MM.1S (cell line): ENCODE data around the gene MYH14.

Experiments
- DNase-seq: peaks from one replicate; pipeline ENCODE4 v3.0.0-alpha.2; 2015
- H2AFZ ChIP-seq: fragments of 300-600 bp; sonication (generic); 2 replicates; pipeline ENCODE4 v1.6.0; 2016; ENCODE audit warnings: antibody characterized with exemption, low read length
- H3F3A ChIP-seq: fragments of 300-600 bp; sonication (generic); 2 replicates; pipeline ENCODE4 v1.6.1; 2016; ENCODE audit warnings: mild to moderate bottlenecking, antibody characterized with exemption, low read length, moderate library complexity, mixed read lengths; ENCODE audit not compliant: insufficient read depth
- H3K27ac ChIP-seq: fragments of 300-600 bp; sonication (generic); 2 replicates; pipeline ENCODE4 v1.5.1; 2016; ENCODE audit warnings: mild to moderate bottlenecking, low read length
- H3K27me3 ChIP-seq: fragments of 300-600 bp; sonication (generic); replicated peaks from 2 replicates; pipeline ENCODE4 v1.6.0; 2016; ENCODE audit warnings: low read length; ENCODE audit not compliant: insufficient read depth
- H3K36me3 ChIP-seq: fragments of 300-600 bp; sonication (generic); replicated peaks from 2 replicates; pipeline ENCODE4 v1.6.1; 2016; ENCODE audit warnings: mild to moderate bottlenecking, low read length, mixed read lengths; ENCODE audit not compliant: insufficient read depth
- H3K4me1 ChIP-seq: fragments of 300-600 bp; sonication (generic); 2 replicates; pipeline ENCODE4 v1.6.1; 2016; ENCODE audit warnings: low read length, mixed read lengths
- H3K4me2 ChIP-seq: fragments of 300-600 bp; sonication (generic); 2 replicates; pipeline ENCODE4 v1.6.0; 2016; ENCODE audit warnings: low read depth, low read length
- H3K4me3 ChIP-seq: fragments of 300-600 bp; sonication (generic); 2 replicates; pipeline ENCODE4 v1.5.1; 2016; ENCODE audit warnings: low read length, mixed read lengths
- H3K79me2 ChIP-seq: fragments of 300-600 bp; sonication (generic); 2 replicates; pipeline ENCODE4 v1.6.1; 2016; ENCODE audit warnings: mixed run types, low read length, mixed read lengths
- H3K9ac ChIP-seq: fragments of 300-600 bp; sonication (generic); 2 replicates; pipeline ENCODE4 v1.6.1; 2016; ENCODE audit warnings: low read length, mixed read lengths
- H3K9me2 ChIP-seq: fragments of 300-600 bp; sonication (generic); replicated peaks from 2 replicates; pipeline ENCODE4 v1.6.1; 2016; ENCODE audit warnings: mild to moderate bottlenecking, low read length, mixed read lengths; ENCODE audit not compliant: insufficient read depth
- H3K9me3 ChIP-seq: fragments of 300-600 bp; sonication (generic); replicated peaks from 2 replicates; pipeline ENCODE4 v1.6.1; 2016; ENCODE audit warnings: mild to moderate bottlenecking, low read length, mixed read lengths; ENCODE audit not compliant: insufficient read depth
- H4K20me1 ChIP-seq: fragments of 300-600 bp; sonication (generic); 2 replicates; pipeline ENCODE4 v1.6.1; 2016; ENCODE audit warnings: mild to moderate bottlenecking, low read length, moderate library complexity, mixed read lengths; ENCODE audit not compliant: insufficient read depth
- EZH2 ChIP-seq: fragments of 300-600 bp; sonication (generic); optimal IDR thresholded peaks from 2 replicates; pipeline ENCODE3; 2017; ENCODE audit warnings: low read depth, mild to moderate bottlenecking, antibody characterized with exemption, low read length, mixed read lengths
- EZH2phosphoT487 ChIP-seq: fragments of 300-600 bp; sonication (generic); IDR thresholded peaks from 2 replicates; pipeline ENCODE4 v1.6.1; 2018; ENCODE audit warnings: antibody characterized with exemption, low read length
- TF ChIP-seq, protein P1 (sequence below): fragments of 300-600 bp; sonication (generic); IDR thresholded peaks from 2 replicates; pipeline ENCODE4 v1.5.1; 2016; ENCODE audit warnings: antibody characterized with exemption, low read length, mixed read lengths

MYH14 gene

DNA sequence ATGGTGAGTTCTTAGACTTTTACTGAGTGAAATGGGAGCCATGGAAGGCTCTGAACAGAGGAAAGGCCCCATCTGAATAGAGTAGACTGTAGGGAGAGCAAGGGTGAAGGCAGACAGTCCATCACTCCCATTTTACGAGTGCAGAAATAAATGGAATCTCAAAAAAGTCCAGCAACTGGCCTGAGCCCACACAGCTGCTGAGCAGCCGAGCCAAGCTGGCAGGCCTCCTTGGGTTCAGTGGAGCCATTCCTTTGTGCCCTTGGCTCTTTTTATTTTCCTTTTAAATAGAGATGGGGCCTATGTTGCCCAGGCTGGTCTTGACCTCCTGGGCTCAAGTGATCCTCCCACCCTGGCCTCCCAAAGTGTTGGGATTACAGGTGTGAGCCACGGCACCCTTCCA, 1.0 kb upstream of the MYH14 start:
- TF ChIP-seq EZH2phosphoT487 (no peak), EZH2 (no peak)
- TF ChIP-seq, protein P1, sequence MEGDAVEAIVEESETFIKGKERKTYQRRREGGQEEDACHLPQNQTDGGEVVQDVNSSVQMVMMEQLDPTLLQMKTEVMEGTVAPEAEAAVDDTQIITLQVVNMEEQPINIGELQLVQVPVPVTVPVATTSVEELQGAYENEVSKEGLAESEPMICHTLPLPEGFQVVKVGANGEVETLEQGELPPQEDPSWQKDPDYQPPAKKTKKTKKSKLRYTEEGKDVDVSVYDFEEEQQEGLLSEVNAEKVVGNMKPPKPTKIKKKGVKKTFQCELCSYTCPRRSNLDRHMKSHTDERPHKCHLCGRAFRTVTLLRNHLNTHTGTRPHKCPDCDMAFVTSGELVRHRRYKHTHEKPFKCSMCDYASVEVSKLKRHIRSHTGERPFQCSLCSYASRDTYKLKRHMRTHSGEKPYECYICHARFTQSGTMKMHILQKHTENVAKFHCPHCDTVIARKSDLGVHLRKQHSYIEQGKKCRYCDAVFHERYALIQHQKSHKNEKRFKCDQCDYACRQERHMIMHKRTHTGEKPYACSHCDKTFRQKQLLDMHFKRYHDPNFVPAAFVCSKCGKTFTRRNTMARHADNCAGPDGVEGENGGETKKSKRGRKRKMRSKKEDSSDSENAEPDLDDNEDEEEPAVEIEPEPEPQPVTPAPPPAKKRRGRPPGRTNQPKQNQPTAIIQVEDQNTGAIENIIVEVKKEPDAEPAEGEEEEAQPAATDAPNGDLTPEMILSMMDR: no peak
- H3K9me3 ChIP-seq: no peaks in the 10 kb centered on the region
- H3K27ac ChIP-seq: no peak overlapping the region
- peaks cover 62% of the 10 kb centered on the region for H3K27me3 ChIP-seq
- H3K9me2 ChIP-seq: no peaks in the 10 kb centered on the region
- no peaks in the 10 kb centered on the region for H3K79me2 ChIP-seq
- H3K4me2 ChIP-seq: no peak overlapping the region
- H4K20me1 ChIP-seq: no peaks in the 10 kb centered on the region
- no peak overlapping the region for H2AFZ ChIP-seq
- no peaks in the 10 kb centered on the region for H3K4me1 ChIP-seq
- no peak overlapping the region for H3K9ac ChIP-seq
- H3K36me3 ChIP-seq: no peaks in the 10 kb centered on the region
- H3F3A ChIP-seq: no peaks in the 10 kb centered on the region
- no peak for DNase-seq
- no peak overlapping the region for H3K4me3 ChIP-seq

DNA sequence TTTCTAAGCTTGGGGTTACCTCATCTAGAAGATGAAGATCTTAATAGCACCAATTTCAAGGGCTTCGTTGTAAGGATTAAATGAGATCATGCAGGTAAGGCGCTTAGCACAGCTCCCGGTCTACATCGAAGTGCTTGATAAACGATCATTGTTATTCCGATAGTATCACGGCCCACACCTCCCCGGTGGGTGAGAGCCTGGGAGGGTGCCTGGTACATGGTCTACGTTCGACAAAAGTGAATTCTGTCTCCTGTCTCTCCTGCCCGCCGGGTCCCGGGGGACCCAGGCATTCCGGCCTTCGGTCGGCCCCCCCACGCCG, 501 bp upstream of the MYH14 start:
- no peaks in the 10 kb centered on the region for H3K9me3 ChIP-seq
- no peaks in the 10 kb centered on the region for H3K4me1 ChIP-seq
- no peak overlapping the region for H3K9ac ChIP-seq
- no peaks in the 10 kb centered on the region for H3K36me3 ChIP-seq
- TF ChIP-seq EZH2phosphoT487 (no peak), EZH2 (no peak)
- TF ChIP-seq, protein P1: no peak
- no peak overlapping the region for H3K4me2 ChIP-seq
- no peak overlapping the region for H3K27ac ChIP-seq
- no peak overlapping the region for H2AFZ ChIP-seq
- no peaks in the 10 kb centered on the region for H4K20me1 ChIP-seq
- no peak for DNase-seq
- no peaks in the 10 kb centered on the region for H3F3A ChIP-seq
- no peak overlapping the region for H3K4me3 ChIP-seq
- H3K27me3 ChIP-seq: peaks cover 67% of the 10 kb centered on the region
- H3K79me2 ChIP-seq: no peaks in the 10 kb centered on the region
- H3K9me2 ChIP-seq: no peaks in the 10 kb centered on the region

DNA sequence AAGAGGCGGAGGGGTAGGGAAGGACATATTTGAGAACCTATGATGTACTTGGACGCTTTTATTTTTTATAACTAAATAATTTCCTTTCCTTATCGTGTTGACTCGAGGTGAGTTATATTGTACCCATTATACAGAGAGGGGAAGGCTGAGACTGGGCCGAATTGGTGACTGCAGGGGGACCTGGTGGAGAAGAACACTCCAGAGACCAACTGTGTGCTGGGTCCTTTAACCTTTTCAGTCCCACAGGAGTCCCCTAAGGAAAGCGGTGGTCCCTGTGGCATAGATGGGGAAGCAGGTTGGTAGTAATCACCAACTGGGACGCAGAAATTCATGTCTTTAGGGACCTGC, 633 bp downstream of the MYH14 start:
- Histone ChIP-seq H3K36me3 (no peaks in the 10 kb centered on the region), H3K9me2 (no peaks in the 10 kb centered on the region)

More for the DNA sequence above, 633 bp downstream of the MYH14 start:
- Histone ChIP-seq H3K4me3 (no peak overlapping the region), H3K4me2 (no peak overlapping the region), H3K79me2 (no peaks in the 10 kb centered on the region), H2AFZ (no peak overlapping the region), H4K20me1 (no peaks in the 10 kb centered on the region), H3K9ac (no peak overlapping the region), H3K4me1 (no peaks in the 10 kb centered on the region), H3K27me3 (peaks cover 71% of the 10 kb centered on the region), H3K27ac (no peak overlapping the region), H3K9me3 (no peaks in the 10 kb centered on the region), H3F3A (no peaks in the 10 kb centered on the region)
- TF ChIP-seq EZH2phosphoT487 (no peak), EZH2 (no peak)
- TF ChIP-seq, protein P1: no peak
- no peak for DNase-seq
